NCI-H1105 (cell line): ENCODE results near the gene RPL28.
"Not testable (repeated sequence)": the region's sequence is repeated elsewhere in the genome, so short reads cannot be mapped to it uniquely, and the experiment has no call there.

Experiments used
- DNase-seq: peaks from one replicate; lab custom pipeline; 2025; lab: John Stamatoyannopoulos, UW

Gene RPL28

GRCh38 chr19:55392820-55393761 is 7.4 kb downstream of the RPL28 start:
- no peak for DNase-seq

GRCh38 chr19:55398200-55398925 is 12.6 kb downstream of the RPL28 start:
- no peak for DNase-seq

GRCh38 chr19:55400281-55401087 is 14.8 kb downstream of the RPL28 start:
- no peak for DNase-seq

- not testable (repeated sequence) for DNase-seq
Observed at GRCh38 chr19:55401390-55401789, 15.7 kb downstream of the RPL28 start.

GRCh38 chr19:55402509-55402908 is 16.8 kb downstream of the RPL28 start:
- no peak for DNase-seq

- DNase-seq: no peak
Observed at GRCh38 chr19:55405638-55406037, 19.9 kb downstream of the RPL28 start.

- no peak for DNase-seq
Observed at GRCh38 chr19:55406091-55406825, 20.5 kb downstream of the RPL28 start.

GRCh38 chr19:55406826-55407549 is 21.3 kb downstream of the RPL28 start:
- peak; percentile 15 for DNase-seq

- not testable (repeated sequence) for DNase-seq
Observed at GRCh38 chr19:55407550-55407799, 21.7 kb downstream of the RPL28 start, which contains the start of gene UBE2S. TSS of gene UBE2S (minus strand) at chr19:55407788. CDS start at chr19:55407589, 199 bp downstream.

- peak; percentile 100 for DNase-seq
Observed at GRCh38 chr19:55407800-55408532, 22.2 kb downstream of the RPL28 start.

- DNase-seq: no peak
Observed at GRCh38 chr19:55408533-55408872, 22.8 kb downstream of the RPL28 start.

- not testable (repeated sequence) for DNase-seq
Observed at GRCh38 chr19:55409179-55409578, 23.4 kb downstream of the RPL28 start.

- DNase-seq: no peak
Observed at GRCh38 chr19:55410168-55410567, 24.4 kb downstream of the RPL28 start.

GRCh38 chr19:55418185-55418584 is 32.5 kb downstream of the RPL28 start:
- peak; percentile 46 for DNase-seq

GRCh38 chr19:55419103-55419502 is 33.4 kb downstream of the RPL28 start:
- DNase-seq: no peak

- no peak for DNase-seq
Observed at GRCh38 chr19:55419624-55420236, 34.0 kb downstream of the RPL28 start.

- not testable (repeated sequence) for DNase-seq
Observed at GRCh38 chr19:55421281-55421680, 35.5 kb downstream of the RPL28 start.

- DNase-seq: no peak
Observed at GRCh38 chr19:55423225-55424005, 37.7 kb downstream of the RPL28 start.

- DNase-seq: no peak
Observed at GRCh38 chr19:55424518-55424917, 38.8 kb downstream of the RPL28 start.
